ENCODE results near the gene ATF7. TPM values are rescaled to one million over a fixed set of nuclear protein-coding genes. Genes with fewer than 3 reads are reported as not detected.

The ATF7 gene
- total RNA-seq, 4 donors from 2014 or later = 25.6 to 38.0 (median 29.8) TPM

GRCh38 chr12:53532021-53532420 lies 94.2 kb downstream of the ATF7 start:
- Histone ChIP-seq H3K4me3 (no peak overlapping the region), H3K4me1 (no peaks in the 10 kb centered on the region), H3K27me3 (no peaks in the 10 kb centered on the region), H3K27ac (no peak overlapping the region), H3K36me3 (peaks cover 0 to 99% (median 0%) of the 10 kb centered on the region in 3 donors), H3K9me3 (no peaks in the 10 kb centered on the region)
- no peak for DNase-seq
- TF ChIP-seq, protein P1, sequence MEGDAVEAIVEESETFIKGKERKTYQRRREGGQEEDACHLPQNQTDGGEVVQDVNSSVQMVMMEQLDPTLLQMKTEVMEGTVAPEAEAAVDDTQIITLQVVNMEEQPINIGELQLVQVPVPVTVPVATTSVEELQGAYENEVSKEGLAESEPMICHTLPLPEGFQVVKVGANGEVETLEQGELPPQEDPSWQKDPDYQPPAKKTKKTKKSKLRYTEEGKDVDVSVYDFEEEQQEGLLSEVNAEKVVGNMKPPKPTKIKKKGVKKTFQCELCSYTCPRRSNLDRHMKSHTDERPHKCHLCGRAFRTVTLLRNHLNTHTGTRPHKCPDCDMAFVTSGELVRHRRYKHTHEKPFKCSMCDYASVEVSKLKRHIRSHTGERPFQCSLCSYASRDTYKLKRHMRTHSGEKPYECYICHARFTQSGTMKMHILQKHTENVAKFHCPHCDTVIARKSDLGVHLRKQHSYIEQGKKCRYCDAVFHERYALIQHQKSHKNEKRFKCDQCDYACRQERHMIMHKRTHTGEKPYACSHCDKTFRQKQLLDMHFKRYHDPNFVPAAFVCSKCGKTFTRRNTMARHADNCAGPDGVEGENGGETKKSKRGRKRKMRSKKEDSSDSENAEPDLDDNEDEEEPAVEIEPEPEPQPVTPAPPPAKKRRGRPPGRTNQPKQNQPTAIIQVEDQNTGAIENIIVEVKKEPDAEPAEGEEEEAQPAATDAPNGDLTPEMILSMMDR (IDR thresholded peaks at IDR 0.05) = no peak
- TF ChIP-seq POLR2A (IDR thresholded peaks at IDR 0.05) = no peak

DNA sequence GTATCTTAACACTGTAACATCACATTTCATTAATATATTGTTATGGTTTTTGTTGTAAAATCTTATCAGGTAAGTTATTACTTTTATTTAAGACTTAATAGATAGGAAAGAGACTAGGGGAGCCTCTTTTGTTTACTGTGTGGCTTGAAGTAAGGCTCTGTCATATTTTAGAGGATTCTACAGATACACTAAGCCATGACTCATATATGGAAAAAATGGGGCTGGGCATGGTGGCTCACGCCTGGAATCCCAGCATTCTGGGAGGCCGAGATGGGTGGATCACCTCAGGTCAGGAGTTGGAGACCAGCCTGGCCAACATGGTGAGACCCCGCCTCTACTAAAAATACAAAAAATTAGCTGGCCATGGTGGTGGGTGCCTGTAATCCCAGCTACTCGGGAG lies 95.3 kb downstream of the ATF7 start:
- DNase-seq = no peak
- TF ChIP-seq, protein P1 (IDR thresholded peaks at IDR 0.05) = no peak
- no peak for TF ChIP-seq POLR2A (IDR thresholded peaks at IDR 0.05)
- peaks cover 0 to 99% (median 0%) of the 10 kb centered on the region in 3 donors for H3K36me3 ChIP-seq
- no peaks in the 10 kb centered on the region for H3K27me3 ChIP-seq
- H3K4me1 ChIP-seq = no peaks in the 10 kb centered on the region
- H3K9me3 ChIP-seq = no peaks in the 10 kb centered on the region
- no peak overlapping the region for H3K27ac ChIP-seq
- no peak overlapping the region for H3K4me3 ChIP-seq

- H3K4me3 ChIP-seq = no peak overlapping the region
- TF ChIP-seq, protein P1 (IDR thresholded peaks at IDR 0.05) = no peak
- no peak for TF ChIP-seq POLR2A (IDR thresholded peaks at IDR 0.05)
- H3K9me3 ChIP-seq = no peaks in the 10 kb centered on the region
- H3K36me3 ChIP-seq = peaks cover 0 to 98% (median 0%) of the 10 kb centered on the region in 3 donors
- no peak for DNase-seq
- H3K27me3 ChIP-seq = no peaks in the 10 kb centered on the region
- no peak overlapping the region for H3K27ac ChIP-seq
- no peaks in the 10 kb centered on the region for H3K4me1 ChIP-seq
Observed at GRCh38 chr12:53530061-53530460, 96.1 kb downstream of the ATF7 start.

- Histone ChIP-seq H3K4me3 (no peak overlapping the region), H3K27me3 (no peaks in the 10 kb centered on the region), H3K4me1 (no peaks in the 10 kb centered on the region), H3K9me3 (no peaks in the 10 kb centered on the region), H3K27ac (no peak overlapping the region), H3K36me3 (peaks cover 0 to 96% (median 5%) of the 10 kb centered on the region in 3 donors)
- no peak for DNase-seq
- no peak for TF ChIP-seq POLR2A (IDR thresholded peaks at IDR 0.05)
- TF ChIP-seq, protein P1 (IDR thresholded peaks at IDR 0.05) = no peak
Observed at GRCh38 chr12:53524476-53524875, 101.7 kb downstream of the ATF7 start.

GRCh38 chr12:53523131-53523530 lies 103.1 kb downstream of the ATF7 start:
- Histone ChIP-seq H3K4me3 (no peak overlapping the region), H3K9me3 (no peaks in the 10 kb centered on the region), H3K36me3 (peaks cover 0 to 95% (median 5%) of the 10 kb centered on the region in 3 donors), H3K27me3 (no peaks in the 10 kb centered on the region), H3K4me1 (no peaks in the 10 kb centered on the region), H3K27ac (no peak overlapping the region)
- DNase-seq = no peak
- TF ChIP-seq POLR2A (IDR thresholded peaks at IDR 0.05) = no peak
- TF ChIP-seq, protein P1 (IDR thresholded peaks at IDR 0.05) = no peak

- Histone ChIP-seq H3K9me3 (no peaks in the 10 kb centered on the region), H3K4me3 (no peak overlapping the region), H3K27me3 (no peaks in the 10 kb centered on the region), H3K4me1 (no peaks in the 10 kb centered on the region), H3K27ac (no peak overlapping the region), H3K36me3 (peaks cover 0 to 97% (median 5%) of the 10 kb centered on the region in 3 donors)
- TF ChIP-seq POLR2A (IDR thresholded peaks at IDR 0.05) = no peak
- TF ChIP-seq, protein P1 (IDR thresholded peaks at IDR 0.05) = no peak
- no peak for DNase-seq
Observed at GRCh38 chr12:53518381-53518780, 107.8 kb downstream of the ATF7 start.
